CD4-positive, alpha-beta T cell treated with Interferon gamma for 1 hour (primary cell): ENCODE results near the gene WDR76.
"Not testable (repeated sequence)": the region's sequence is repeated elsewhere in the genome, so short reads cannot be mapped to it uniquely, and the experiment has no call there.

Experiments used
- DNase-seq: peaks from one replicate; pipeline ENCODE4 v3.0.0-alpha.2; 2020

The WDR76 gene

DNA sequence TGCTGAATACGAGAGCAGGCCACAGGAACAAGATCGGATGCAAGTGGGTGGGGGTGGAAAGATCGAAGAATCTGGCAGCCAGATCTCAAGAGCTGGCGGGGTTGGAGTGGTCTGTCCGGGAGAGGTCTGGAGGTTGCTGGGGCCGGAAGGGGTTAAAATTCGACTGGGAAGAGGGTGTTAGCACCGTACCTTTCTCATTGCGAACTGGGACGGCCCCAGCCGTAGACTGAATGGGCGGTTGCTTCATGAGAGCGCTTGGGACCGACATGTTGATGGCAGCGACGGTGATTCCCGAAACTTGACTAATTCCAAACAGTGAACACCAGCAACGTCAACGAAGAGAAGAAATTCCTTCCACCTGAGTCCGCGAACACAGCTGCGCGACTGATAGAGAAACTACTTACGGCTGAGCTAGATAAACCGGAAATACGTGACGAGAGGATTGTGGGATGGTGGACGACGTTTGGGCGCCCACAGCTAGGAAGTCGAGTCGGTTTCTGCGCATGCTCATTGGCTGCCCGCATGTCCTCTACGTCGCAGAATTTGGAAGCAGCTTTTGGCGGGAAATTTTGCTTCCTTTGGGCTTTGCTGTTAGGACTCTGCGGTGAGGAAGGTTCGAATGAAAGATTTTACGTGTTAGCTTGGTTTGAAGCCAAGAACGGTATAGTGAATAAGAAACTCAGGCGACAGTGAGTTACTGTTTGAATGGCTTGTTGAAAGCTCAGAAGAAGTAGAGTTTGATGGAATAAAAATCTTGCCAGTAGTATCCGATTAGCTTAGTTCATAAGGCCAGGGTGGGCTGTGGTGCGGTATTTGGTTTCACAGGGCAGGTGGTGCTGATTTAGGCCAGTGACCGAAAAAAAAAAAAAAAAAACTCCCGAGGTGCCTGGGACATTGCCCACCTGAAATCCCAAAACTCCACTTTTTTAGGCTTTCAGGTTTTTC lies 2.2 kb upstream of the WDR76 start, which contains the start of gene MFAP1:
Gene MFAP1 (minus strand): TSS at position 389 of the 945 bp plus-strand sequence. CDS start 121 bp downstream, at position 268.
- peak; percentile 95 for DNase-seq

DNA sequence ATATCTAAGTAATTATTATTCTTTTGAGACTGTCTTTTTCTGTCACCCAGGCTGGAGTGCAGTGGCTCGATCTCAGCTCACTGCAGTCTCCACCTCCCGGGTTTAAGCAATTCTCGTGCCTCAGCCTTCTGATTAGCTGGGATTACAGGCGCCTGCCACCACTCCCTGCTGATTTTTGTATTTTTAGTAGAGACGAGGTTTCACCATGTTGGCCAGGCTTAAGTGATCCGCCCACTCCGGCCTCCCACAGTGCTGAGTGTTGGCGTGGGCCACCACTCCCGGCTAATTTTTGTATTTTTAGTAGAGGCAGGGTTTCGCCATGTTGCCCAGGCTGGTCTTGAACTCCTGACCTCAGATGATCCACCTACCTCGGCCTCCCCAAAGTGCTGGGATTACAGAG lies 1.5 kb upstream of the WDR76 start:
- not testable (repeated sequence) for DNase-seq

DNA sequence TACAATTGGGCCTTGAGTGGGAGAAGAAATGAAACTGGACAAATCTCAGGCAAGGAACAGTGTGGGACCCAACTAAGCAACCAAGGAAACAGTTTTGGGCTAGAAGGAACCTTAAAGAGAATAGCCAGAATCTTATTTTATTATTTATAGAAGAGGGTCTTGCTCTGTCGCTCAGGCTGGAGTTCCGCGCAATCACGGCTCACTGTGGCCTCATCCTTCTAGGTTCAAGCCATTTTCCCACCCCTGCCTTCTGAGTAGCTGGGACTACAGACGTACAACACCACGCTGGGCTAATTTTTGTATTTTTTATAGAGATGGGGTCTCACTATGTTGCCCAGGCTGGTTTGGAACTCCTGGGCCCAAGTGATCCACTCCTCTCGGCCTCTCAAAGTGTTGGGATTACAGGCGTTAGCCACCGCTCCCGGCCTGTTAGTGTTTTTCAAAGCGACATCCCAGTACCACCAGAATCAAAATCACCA lies 734 bp upstream of the WDR76 start:
- no peak for DNase-seq

GRCh38 chr15:43828061-43828657 lies 1.4 kb downstream of the WDR76 start:
- no peak for DNase-seq

- not testable (repeated sequence) for DNase-seq
Measured at GRCh38 chr15:43829951-43830540, 3.2 kb downstream of the WDR76 start.

GRCh38 chr15:43830691-43831275 lies 4.0 kb downstream of the WDR76 start:
- not testable (repeated sequence) for DNase-seq

DNA sequence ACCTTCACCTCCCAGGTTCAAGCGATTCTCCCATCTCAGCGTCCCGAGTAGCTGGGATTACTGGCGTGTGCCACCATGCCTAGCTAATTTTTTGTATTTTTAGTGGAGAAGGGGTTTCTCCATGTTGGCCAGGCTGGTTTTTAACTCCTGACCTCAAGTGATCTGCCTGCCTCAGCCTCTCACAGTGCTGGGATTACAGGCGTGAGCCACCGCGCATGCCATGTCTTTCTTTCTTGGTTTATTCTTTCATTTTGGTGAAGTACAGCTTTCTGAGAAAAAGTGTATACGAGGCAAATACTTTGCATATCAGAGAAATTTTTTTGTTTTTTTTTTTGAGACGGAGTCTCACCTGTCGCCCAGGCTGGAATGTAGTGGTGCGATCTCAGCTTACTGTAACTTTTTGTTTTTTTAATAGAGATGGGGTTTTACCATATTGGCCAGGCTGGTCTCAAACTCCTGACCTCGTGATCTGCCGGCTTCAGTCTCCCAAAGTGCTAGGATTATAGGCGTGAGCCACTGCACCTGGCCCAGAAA lies 4.8 kb downstream of the WDR76 start:
- DNase-seq: not testable (repeated sequence)

- DNase-seq: not testable (repeated sequence)
Measured at GRCh38 chr15:43832485-43832884, 5.7 kb downstream of the WDR76 start.

DNA sequence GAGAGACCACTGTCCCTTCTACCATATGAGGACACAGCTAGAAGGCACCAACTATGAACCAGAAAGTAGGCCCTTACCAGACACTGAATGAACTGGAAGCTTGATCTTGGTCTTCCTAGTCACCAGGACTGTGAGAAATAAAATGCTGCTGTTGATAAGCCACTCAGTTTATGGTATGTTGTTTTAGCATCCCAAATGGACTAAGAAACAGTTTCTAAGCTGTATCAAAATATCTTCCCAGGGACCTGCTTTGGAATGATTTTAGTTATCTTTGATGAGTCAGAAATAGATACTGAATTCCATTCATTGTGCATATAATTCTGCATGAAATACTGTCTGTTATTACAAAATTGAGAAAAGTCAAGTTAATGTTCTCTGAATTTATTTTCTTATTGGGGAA lies 18.6 kb downstream of the WDR76 start:
- DNase-seq: no peak

DNA sequence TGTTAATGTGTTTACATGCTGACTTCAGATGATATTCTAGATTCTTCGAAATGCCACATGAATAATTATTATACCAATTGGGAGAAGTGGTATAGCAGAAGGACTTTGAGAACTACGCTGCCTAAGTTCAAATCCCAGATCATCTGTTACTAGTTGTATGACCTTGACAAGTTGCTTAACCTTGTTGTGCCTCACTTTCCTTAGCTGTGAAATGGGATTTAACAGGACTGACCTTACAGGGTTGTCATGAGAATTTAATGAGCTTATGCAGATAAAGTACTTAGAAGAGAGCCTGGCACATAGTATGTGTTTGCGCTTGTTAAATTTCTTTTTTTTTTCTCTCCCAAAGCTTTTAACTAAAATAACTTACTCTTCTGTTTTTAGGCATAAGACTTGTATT lies 24.4 kb downstream of the WDR76 start:
- no peak for DNase-seq

DNA sequence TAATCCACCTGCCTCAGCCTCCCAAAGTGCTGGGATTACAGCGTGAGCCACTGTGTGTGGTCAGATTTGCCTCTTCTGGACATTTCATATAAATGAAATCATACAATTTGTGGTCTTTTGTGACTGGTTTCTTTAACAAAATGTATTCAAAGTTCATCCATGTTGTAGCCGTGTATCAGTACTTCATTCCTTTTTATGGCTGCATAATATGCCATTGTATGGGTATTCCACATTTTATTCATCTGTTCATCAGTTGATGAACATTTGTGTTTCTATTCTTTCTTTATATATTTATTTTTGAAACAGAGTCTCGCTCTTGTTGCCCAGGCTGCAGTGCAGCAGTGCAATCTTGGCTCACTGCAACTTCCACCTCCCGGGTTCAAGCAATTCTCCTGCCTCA lies 25.8 kb downstream of the WDR76 start:
- no peak for DNase-seq

DNA sequence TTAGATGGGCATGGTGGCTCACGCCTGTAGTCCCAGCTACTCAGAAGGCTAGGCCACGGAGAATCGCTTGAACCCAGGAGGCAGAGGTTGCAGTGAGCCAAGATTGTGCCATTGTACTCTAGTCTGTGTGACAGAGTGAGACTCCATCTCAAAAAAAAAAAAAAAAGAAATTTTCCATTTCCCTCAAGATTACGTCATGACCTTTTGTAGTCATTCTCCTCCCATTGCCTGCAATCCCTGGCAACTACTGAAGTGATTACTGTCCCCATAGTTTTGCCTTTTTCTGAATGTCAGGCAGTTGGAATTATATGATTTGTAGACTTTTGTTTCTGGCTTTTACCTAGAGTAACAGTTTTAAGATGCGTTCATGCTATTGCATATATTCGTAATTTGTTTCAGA lies 28.0 kb downstream of the WDR76 start:
- DNase-seq: no peak

- no peak for DNase-seq
Measured at GRCh38 chr15:43859546-43859945, 32.7 kb downstream of the WDR76 start.

DNA sequence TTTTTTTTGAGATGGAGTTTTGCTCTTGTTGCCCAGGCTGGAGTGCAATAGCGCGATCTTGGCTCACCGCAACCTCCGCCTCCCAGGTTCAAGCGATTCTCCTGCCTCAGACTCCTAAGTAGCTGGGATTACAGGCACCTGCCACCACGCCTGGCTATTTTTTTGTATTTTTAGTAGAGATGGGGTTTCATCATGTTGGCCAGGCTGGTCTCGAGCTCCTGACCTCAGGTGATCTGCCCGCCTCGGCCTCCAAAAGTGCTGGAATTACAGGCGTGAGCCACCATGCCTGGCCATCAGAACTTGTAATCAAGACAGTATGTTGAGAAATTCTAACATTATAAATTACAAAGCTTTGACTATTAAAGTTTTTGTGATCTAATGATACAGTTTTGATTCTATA lies 39.8 kb downstream of the WDR76 start:
- not testable (repeated sequence) for DNase-seq

DNA sequence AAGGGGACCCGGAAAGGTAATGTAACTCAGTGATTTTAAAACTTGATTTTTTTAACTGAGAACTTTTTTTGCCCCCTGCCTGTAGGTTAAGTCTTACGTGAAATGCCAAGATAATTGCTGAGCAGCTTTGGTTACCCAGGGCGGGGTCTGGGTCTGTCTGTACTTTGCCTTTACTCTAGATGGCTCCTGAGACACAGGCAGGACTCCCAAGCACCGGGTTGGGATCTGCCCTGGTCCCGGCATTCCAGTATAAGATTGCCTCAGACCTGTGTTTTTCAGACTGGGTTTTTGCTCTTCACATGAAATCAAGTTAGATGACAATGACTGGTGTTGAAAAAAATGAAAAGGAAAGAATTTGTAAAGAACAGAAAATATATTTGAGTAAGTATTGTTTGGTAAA lies 40.3 kb downstream of the WDR76 start:
- DNase-seq: no peak

- DNase-seq: no peak
Measured at GRCh38 chr15:43868406-43868805, 41.6 kb downstream of the WDR76 start.

DNA sequence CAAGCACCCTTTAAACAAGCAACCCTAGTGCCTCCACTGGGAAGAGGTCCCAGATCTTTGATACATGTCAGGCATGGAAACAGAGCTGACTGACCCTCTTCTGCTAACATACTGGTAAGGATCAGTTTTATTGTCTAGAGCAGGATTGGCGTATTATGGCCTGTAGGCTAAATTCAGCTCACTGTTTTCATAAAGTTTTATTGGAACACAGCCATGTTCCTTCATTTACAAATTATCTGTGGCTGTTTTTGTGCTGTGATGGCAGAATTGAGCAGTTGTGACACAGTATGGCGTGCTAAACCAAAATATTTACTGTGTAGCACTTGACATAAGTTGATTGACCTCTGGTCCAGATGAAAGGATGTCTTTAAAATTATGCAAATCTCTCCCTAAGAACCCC lies 45.0 kb downstream of the WDR76 start:
- DNase-seq: no peak

GRCh38 chr15:43872416-43873020 lies 45.7 kb downstream of the WDR76 start:
- no peak for DNase-seq

DNA sequence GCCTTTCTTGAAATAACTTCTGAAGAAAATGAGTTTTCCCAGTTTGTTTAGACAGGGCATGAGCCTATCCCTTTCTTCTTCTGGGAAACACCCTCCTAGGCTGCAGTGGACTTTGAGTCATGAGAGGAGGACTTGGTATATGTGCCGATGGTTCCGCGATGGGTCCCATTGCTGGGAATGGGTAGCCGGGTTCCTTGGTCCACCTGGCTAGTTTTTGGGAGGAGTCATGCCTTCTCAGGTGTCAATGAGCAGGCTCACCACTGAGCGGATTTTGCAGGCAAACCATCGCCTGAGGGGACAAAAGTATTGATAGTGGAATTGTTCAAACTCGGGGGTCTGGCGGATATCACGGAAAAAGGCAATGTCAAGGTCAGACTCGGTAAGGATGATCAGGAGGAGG lies 46.8 kb downstream of the WDR76 start:
- no peak for DNase-seq

- no peak for DNase-seq
Measured at GRCh38 chr15:43876872-43877271, 50.1 kb downstream of the WDR76 start.

GRCh38 chr15:43877371-43877770 lies 50.6 kb downstream of the WDR76 start:
- DNase-seq: no peak

- no peak for DNase-seq
Measured at GRCh38 chr15:43878446-43878845, 51.6 kb downstream of the WDR76 start.
